Activated T-helper 1 cell treated with Interleukin-2 at 50 U/mL for 16 hours (primary cell): ENCODE measurements around the gene NRXN3.

Experiments
- DNase-seq: peaks from one replicate; pipeline ENCODE4 v3.0.0-alpha.2; 2020; ENCODE audit warnings: low read depth

NRXN3 gene

GRCh38 chr14:79693935-79694334 is 1523.8 kb downstream of the NRXN3 start:
- no peak for DNase-seq

- no peak for DNase-seq
Measured at GRCh38 chr14:79695307-79695706, 1525.1 kb downstream of the NRXN3 start.

- DNase-seq: no peak
Measured at GRCh38 chr14:79698298-79698711, 1528.1 kb downstream of the NRXN3 start.

- no peak for DNase-seq
Measured at GRCh38 chr14:79699206-79699605, 1529.0 kb downstream of the NRXN3 start.

GRCh38 chr14:79701371-79701770 is 1531.2 kb downstream of the NRXN3 start:
- no peak for DNase-seq

GRCh38 chr14:79702197-79702596 is 1532.0 kb downstream of the NRXN3 start:
- no peak for DNase-seq

GRCh38 chr14:79703209-79703608 is 1533.0 kb downstream of the NRXN3 start:
- DNase-seq: no peak

- no peak for DNase-seq
Measured at GRCh38 chr14:79704041-79704807, 1534.1 kb downstream of the NRXN3 start.

- no peak for DNase-seq
Measured at GRCh38 chr14:79705126-79705894, 1535.1 kb downstream of the NRXN3 start.

GRCh38 chr14:79706382-79706781 is 1536.2 kb downstream of the NRXN3 start:
- no peak for DNase-seq

- no peak for DNase-seq
Measured at GRCh38 chr14:79708426-79709388, 1538.5 kb downstream of the NRXN3 start.

GRCh38 chr14:79709573-79709972 is 1539.4 kb downstream of the NRXN3 start:
- no peak for DNase-seq

- no peak for DNase-seq
Measured at GRCh38 chr14:79712302-79712950, 1542.3 kb downstream of the NRXN3 start.

GRCh38 chr14:79721399-79722084 is 1551.4 kb downstream of the NRXN3 start:
- no peak for DNase-seq

- no peak for DNase-seq
Measured at GRCh38 chr14:79724934-79725717, 1555.0 kb downstream of the NRXN3 start.

- DNase-seq: no peak
Measured at GRCh38 chr14:79727900-79728299, 1557.7 kb downstream of the NRXN3 start.

- no peak for DNase-seq
Measured at GRCh38 chr14:79728331-79728730, 1558.2 kb downstream of the NRXN3 start.

GRCh38 chr14:79729731-79730130 is 1559.6 kb downstream of the NRXN3 start:
- no peak for DNase-seq

- DNase-seq: no peak
Measured at GRCh38 chr14:79730196-79730595, 1560.0 kb downstream of the NRXN3 start.

GRCh38 chr14:79730953-79731352 is 1560.8 kb downstream of the NRXN3 start:
- no peak for DNase-seq
